ENCODE results near the gene DCLK2.

GRCh38 chr4:150046728-150047217 lies 31.5 kb upstream of the DCLK2 start:
- TF ChIP-seq, protein P1, sequence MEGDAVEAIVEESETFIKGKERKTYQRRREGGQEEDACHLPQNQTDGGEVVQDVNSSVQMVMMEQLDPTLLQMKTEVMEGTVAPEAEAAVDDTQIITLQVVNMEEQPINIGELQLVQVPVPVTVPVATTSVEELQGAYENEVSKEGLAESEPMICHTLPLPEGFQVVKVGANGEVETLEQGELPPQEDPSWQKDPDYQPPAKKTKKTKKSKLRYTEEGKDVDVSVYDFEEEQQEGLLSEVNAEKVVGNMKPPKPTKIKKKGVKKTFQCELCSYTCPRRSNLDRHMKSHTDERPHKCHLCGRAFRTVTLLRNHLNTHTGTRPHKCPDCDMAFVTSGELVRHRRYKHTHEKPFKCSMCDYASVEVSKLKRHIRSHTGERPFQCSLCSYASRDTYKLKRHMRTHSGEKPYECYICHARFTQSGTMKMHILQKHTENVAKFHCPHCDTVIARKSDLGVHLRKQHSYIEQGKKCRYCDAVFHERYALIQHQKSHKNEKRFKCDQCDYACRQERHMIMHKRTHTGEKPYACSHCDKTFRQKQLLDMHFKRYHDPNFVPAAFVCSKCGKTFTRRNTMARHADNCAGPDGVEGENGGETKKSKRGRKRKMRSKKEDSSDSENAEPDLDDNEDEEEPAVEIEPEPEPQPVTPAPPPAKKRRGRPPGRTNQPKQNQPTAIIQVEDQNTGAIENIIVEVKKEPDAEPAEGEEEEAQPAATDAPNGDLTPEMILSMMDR (IDR thresholded peaks at IDR 0.05; ENCODE audit: low read length), result no peak
- no peak for TF ChIP-seq EZH2 (IDR thresholded peaks at IDR 0.05; ENCODE audit: borderline replicate concordance, low read length)

Data from OCI-LY1 (cell line).